Kidney glomerular epithelial cell (primary cell): Measurements from ENCODE around the gene AP1G1.
"Not testable (repeated sequence)": the region's sequence is repeated elsewhere in the genome, so short reads cannot be mapped to it uniquely, and the experiment has no call there.

ENCODE experiments used
- DNase-seq: peaks from one replicate; lab custom pipeline; 2025; lab: John Stamatoyannopoulos, UW

AP1G1 gene

DNA sequence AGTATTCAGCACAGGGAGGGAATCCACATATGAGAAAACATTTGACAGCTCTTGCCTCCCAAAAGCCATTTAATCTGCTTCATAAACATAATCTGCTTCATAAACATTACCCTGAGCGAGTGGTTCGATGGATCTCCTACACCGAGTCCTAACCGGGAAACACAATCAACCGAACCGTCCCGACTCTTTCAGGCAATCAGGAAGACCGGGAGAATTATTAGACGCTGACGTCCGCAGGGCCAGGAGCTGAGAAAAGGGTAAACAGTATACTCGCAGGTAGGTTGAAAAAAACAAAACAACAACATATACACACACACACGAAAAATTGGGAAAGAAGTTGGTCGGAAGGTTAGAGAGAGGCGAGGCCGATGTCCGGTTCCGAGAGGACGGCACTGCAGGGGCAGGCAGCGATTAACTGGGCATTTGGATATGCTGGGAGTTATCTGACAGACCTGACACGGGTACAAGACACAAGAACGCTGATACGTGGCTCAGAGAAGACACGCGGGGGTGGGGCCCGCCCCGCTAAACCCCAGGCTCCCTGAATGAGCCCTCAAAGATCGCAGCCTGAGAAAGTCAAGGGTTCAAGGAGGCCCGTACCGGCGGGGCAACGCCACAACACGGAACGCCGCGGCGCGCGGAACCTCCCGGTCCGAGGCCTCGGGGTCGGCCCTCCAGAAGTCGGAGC, 585 bp downstream of the AP1G1 start:
- peak; percentile 31 for DNase-seq

- no peak for DNase-seq
These were observed 5.3 kb downstream of the AP1G1 start for GRCh38 chr16:71803305-71803690.

DNA sequence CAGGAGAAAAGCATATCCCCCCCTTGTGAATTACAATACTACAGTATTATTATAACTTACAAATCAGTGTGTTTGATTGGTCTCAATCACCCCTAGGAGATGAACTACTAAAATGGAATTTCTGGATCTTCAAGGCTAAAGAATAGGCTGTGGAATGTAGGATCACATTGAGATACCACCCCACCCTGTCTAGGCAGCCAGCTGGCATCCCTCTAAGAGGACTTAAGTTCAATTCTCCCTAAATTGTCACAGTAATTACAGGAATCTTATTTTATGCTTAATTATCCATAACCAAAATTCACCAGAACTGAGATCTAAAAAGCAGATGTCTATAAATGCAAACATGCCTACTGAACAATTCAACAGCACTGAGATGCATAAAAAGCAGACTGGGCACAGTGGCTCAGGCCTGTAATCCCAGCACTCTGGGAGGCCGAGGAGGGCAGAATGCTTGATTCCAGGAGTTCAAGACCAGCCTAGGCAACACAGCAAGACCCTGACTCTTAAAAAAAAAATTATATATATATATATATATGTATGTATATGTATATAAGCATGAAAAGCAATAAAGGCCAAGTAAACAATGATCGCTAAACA, 12.0 kb downstream of the AP1G1 start:
- no peak for DNase-seq

DNA sequence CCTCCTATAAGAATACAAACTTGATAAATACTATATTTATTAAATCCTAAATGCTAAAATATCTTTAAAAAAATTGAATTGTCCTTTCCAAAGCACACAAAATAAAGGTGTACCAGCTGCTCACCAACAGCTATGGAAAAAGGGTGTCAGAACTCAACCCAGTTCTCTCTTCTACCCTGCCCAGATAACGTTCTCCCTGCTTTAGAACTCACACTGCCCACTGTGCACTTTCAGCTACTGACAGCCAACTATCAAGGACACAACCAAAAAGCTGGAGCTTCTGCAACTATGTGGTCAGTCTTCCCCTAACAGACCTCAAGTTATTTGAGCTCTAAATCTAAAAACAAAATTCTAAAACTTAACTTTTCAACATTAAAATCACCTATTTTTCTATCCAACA, 13.7 kb downstream of the AP1G1 start:
- no peak for DNase-seq

DNA sequence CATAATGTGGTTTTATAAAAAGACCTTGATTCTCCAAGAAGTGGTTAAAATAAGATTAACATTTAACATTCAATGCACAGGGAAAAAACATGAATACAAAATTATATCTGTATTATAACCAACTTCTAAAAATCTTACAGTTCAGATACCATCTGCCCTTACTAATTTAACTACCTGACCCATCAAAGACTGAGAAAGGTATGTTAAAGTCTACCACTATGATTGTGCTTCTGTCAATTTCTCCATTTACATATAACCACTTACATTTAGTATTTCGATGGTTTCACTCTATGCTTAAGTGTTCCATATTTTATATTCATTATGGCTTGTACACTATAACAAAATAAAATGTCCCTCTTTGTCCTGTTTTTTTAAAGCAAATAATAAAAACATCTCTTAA, 14.6 kb downstream of the AP1G1 start:
- DNase-seq = no peak

DNA sequence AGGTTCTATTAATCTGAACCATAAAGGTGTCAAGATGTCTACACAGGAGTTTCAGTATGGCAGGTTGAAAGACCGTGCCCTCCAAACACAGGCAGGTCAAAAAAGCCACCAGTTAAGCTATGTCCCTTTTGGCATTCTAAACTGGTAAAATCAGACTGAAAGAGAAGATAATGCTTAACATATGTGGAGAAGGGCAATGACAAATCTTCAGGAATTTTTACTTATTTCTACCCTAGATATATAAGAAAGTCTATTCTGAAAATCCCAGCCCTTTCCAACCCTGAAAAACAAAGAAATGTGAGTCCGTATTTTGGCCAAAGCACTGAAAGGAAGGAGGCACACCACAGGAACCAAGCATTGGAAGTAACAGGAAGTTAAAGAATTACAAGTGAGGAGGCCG, 16.5 kb downstream of the AP1G1 start:
- no peak for DNase-seq

DNA sequence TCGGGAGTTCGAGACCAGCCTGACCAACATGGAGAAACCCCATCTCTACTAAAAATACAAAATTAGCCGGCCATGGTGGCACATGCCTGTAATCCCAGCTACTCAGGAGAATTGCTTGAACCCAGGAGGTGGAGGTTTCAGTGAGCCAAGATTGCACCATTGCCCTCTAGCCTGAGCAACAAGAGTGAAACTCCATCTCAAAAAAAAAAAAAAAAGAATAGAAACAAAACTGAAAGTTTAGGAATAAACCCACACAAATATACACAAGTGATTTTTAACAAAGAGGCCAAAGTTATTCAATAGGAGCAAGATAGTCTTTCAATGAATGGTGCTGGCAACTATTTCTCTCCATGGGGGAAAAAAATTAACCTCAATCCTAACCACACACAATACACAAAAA, 18.3 kb downstream of the AP1G1 start:
- not testable (repeated sequence) for DNase-seq

GRCh38 chr16:71789136-71789535, 19.5 kb downstream of the AP1G1 start:
- no peak for DNase-seq

GRCh38 chr16:71788578-71788977, 20.1 kb downstream of the AP1G1 start:
- no peak for DNase-seq

DNA sequence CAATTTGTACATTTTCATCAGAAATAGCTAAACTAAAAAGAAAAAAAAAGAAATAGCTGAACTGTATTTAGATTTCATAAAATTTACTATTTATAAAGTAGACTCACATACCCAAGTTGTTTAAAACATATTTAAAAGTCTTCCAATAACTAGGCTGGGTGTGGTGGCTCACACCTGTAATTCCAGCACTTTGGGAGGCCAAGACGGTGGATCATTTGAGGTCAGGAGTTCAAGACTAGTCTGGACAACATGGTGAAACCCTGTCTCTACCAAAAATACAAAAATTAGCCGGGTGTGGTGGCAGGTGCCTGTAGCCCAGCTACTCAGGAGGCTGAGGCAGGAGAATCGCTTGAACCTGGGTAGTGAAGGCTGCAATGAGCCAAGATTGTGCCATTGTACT, 23.5 kb downstream of the AP1G1 start:
- DNase-seq = not testable (repeated sequence)

DNA sequence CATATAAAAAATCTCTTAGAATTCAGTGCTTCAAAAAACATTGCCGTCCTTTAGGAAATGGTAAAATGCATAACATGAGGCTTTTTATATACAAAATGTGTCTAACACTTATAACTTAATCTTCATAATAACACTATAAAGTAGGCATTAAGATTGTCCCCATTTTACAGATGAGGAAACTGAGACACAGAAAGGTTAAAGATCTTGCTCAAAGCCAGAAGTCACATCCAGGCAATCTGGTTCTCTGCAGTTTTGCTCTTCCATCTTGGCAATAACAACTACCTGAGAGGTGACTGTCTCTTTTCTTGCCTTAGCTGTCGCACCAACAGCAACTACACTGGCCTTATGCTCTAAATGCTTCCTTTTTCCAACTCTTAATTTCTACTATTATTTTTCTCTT, 24.5 kb downstream of the AP1G1 start:
- no peak for DNase-seq

DNA sequence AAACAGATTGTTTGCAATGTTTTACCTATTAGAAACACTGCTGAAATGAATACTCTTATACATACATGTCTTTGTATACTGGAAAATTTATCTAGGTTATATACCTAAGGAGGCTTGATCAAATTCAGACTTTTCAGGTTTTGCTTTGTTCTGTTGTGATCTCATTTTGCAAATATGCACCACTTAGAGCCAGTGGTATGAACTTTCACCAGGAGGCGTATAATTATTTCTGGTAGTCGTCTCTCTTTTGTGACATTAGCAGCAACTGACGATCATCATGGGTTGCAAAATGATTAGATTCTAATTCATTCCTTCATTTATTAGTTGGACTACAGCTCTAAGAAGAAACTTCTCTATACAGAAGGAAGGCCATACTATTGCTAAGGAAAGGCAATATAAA, 26.9 kb downstream of the AP1G1 start:
- peak; percentile 67 for DNase-seq

DNA sequence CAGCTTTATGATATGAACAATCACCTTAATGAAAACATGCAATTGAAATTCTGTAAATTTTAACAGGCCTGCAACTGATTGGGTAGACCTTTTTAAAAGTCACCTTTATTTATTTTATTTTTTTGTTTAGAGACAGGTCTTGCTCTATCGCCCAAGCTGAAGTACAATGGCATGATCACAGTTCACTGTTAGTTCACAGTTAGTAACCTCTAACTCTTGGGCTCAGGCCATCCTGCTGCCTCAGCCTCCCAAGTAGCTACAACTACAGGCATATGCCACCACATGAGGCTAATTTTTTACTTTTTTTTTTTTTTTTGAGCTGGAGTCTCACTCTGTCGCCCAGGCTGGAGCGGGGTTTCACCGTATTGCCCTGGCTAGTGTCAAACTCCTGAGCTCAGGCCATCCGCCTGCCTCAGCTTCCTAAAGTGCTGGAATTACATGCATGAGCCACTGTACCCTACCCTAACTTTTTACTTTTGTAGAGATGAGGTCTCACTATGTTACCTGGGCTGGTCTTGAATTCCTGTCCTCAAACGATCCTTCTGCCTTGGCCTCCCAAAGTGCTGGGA, 28.0 kb downstream of the AP1G1 start:
- no peak for DNase-seq

DNA sequence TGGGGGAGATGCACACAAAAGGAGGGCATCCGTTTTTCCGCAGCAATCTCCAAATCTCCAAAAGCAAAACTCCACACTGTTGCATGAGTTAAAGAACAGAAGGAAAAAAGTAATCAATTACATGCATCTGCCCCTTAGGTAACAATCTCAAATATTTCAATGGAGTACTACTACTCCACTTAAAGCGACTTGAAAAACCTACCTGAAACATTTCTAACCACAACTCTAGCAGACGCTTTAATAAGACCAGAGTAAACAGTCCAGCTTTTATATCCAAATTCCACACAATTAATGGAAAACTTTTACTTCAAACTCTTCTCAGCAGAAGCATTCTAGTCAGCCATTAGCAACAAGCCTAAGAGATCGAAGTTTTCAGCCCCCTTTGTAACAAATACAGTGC, 29.9 kb downstream of the AP1G1 start:
- no peak for DNase-seq

- no peak for DNase-seq
These were observed 31.3 kb downstream of the AP1G1 start for GRCh38 chr16:71777329-71777728.

GRCh38 chr16:71775949-71776348, 32.7 kb downstream of the AP1G1 start:
- DNase-seq = no peak

DNA sequence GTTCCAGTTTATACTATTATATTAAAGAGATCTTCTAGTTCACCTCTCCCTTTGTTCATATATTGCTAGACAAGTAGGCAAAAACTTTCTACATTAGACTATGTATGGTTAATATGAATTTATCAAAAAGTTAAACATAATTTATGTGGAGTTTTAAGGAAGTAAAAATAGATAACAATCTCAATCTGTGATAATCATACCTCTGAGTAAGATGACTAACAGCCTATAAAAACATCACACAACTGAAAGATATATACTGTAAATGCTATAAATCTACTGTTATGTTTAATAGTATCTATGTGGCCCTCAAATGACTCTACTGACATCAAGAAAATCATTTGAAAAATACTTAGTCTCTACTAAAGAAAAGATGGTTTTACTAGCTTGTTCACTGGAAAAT, 37.1 kb downstream of the AP1G1 start:
- DNase-seq = no peak

GRCh38 chr16:71769222-71769621, 39.4 kb downstream of the AP1G1 start:
- no peak for DNase-seq

DNA sequence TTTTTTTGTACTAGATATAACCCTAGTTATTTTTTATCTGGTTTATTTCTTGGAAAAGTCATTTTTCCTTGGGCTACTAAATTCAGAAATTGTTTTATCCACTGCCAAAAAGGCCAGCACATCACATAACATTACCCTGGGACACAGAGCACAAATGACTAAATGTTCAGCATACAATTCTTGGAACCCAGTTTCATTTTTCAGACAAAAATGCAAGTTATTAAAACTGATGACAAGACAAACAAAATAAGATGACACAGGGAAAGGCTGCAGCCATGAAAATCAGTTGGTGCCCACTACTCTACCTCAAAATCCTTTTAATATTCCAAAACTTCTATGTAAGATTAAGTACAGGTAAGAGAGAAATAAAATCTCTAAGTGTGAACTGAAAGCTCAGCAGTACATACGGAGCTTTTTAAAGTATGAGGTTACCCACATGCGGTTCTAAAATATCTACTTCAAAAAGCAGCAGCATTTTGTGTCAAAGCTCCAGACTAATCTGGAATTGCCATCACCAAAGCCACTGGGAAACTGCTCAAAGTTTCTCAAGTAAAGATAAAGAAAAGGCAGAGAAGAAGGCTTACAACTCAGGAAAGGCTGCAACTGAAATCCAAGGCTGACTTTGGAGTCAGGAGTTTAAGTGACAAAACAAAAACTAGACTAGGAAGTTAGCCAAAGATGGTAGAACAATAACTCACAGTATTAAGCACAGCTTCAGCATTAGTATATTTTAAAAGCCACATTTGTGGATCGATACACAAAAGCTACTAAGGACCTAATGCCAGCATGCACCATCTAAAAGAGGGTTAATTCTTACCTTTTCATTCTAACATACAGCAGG, 41.4 kb downstream of the AP1G1 start:
- DNase-seq = no peak

DNA sequence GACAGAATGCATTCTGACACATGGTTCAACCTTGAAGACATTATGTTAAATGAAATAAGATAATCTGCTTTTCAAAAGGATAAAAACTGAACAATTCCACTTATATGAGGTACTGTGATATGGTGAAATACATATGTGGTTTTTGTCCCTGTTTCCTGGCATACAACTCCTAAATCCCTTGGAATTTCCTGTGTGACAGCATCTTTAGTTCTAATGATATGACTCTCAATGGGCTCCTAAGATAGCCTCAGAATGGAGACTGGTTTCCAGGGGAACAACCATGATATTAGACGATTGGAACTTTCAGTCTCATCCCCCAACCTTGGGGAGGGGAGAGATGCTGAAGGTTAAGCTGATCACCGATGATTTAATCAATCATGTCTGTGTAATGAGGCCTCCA, 46.4 kb downstream of the AP1G1 start:
- no peak for DNase-seq

- DNase-seq = no peak
These were observed 47.5 kb downstream of the AP1G1 start for GRCh38 chr16:71761097-71761496.

DNA sequence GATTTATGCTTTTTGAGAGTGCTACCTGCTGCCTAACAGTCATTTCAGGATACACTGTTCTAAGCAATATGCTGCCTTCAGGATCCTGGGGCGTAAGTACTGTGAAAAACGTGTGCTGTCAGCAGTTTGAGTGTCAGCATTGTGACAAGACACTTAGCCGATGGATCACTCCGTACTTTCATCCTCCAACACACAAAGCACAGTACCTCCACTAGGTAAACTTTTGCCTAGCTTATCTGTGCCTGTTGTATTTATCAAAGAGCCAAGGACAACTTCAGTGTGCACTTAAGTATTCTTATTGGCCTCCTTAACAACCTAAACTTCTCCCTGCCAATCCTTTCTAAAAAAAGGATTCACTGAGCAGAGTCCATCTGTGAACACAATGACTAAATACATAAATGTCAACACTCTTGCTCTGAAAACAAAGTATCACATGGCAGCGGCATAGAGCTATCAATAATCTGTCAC, 50.3 kb downstream of the AP1G1 start:
- no peak for DNase-seq

- no peak for DNase-seq
These were observed 54.0 kb downstream of the AP1G1 start for GRCh38 chr16:71754652-71755051.
